HepG2 (cell line): ENCODE results near the gene DAPK3. TPM values are rescaled to one million over a fixed set of nuclear protein-coding genes. Genes with fewer than 3 reads are reported as not detected.

ENCODE experiments used
- ATAC-seq: fragments of 200-7000 bp; cut with Tn5 transposase; 3 replicates; pipeline ENCODE4 v1.9.1; 2020; ENCODE audit warnings: mild to moderate bottlenecking, moderate library complexity
- BruUV-seq: library from RNA; stranded (reverse); fragments of 400-500 nt; replicated peaks from 2 replicates; lab custom pipeline; 2021; lab: Mats Ljungman, UMichigan
- CTCF ChIA-PET: fragments of 300-600 bp; formaldehyde crosslinking; extraction: SDS; loops from one replicate; lab custom pipeline; 2021; ENCODE audit warnings: low total read pairs, inconsistent platforms, low intra/inter-chr PET ratio; lab: Yijun Ruan, JAX
- POLR2A ChIA-PET: fragments of 350-600 bp; sonication (Branson Sonifier 250); formaldehyde crosslinking; loops from one replicate; lab custom pipeline; 2020; ENCODE audit warnings: antibody characterized with exemption, inconsistent platforms; lab: Yijun Ruan, JAX
- DNase-seq: peaks from one replicate; pipeline ENCODE4 v3.0.0-alpha.2; 2015; ENCODE audit warnings: low spot score
- FAIRE-seq: peaks from 3 replicates; lab custom pipeline; 2011; peaks lifted over from hg19 to GRCh38; lab: Jason Lieb, UNC
- H2AFZ ChIP-seq: one replicate; pipeline ENCODE4 v1.6.1; 2011; ENCODE audit warnings: low read length, inconsistent platforms
- H3K27ac ChIP-seq: fragments of 300-600 bp; 3 replicates; pipeline ENCODE4 v1.8.0; 2011; ENCODE audit warnings: mixed run types, mild to moderate bottlenecking, mixed read lengths, low read length, inconsistent platforms; ENCODE audit not compliant: insufficient read depth; ENCODE audit errors: extremely low read length
- H3K27me3 ChIP-seq, 2 experiments: fragments of 200-600 bp in 1 of 2; 2 replicates in 1 of 2; 3 replicates in 1 of 2; pipeline versions ENCODE4 v1.6.0 to v1.8.0; 2011; ENCODE audit warnings: low read length in 2 of 2, mild to moderate bottlenecking in 2 of 2, moderate library complexity in 2 of 2, inconsistent platforms in 1 of 2; ENCODE audit not compliant: insufficient read depth in 2 of 2, control insufficient read depth in 1 of 2
- H3K36me3 ChIP-seq, 2 experiments: fragments of 200-600 bp in 1 of 2; replicated peaks in 1 of 2; 2 replicates in 1 of 2; 3 replicates in 1 of 2; pipeline versions ENCODE4 v1.5.1 to v1.8.0; 2011; ENCODE audit warnings: low read length in 2 of 2, inconsistent platforms in 1 of 2; ENCODE audit not compliant: insufficient read depth in 2 of 2, control insufficient read depth in 1 of 2
- H3K4me1 ChIP-seq: 2 replicates; pipeline ENCODE4 v1.5.1; 2012; ENCODE audit warnings: low read length, inconsistent platforms; ENCODE audit not compliant: insufficient read depth
- H3K4me2 ChIP-seq: 2 replicates; pipeline ENCODE4 v1.6.0; 2011; ENCODE audit warnings: low read depth, low read length, inconsistent platforms
- H3K4me3 ChIP-seq, 3 experiments: fragments of 200-600 bp in 1 of 3; sonication (generic), shearing (Covaris generic) in 1 of 3; replicated peaks in 1 of 3; 2 replicates each; pipeline ENCODE4 v1.5.1; 2011 to 2016; ENCODE audit warnings: low read length in 3 of 3, inconsistent platforms in 2 of 3, low read depth in 2 of 3, mild to moderate bottlenecking in 2 of 3, control low read depth in 1 of 3, mixed read lengths in 1 of 3; ENCODE audit not compliant: insufficient read depth in 1 of 3
- H3K79me2 ChIP-seq: one replicate; pipeline ENCODE4 v1.6.1; 2011; ENCODE audit warnings: low read length, inconsistent platforms; ENCODE audit not compliant: insufficient read depth
- H3K9ac ChIP-seq: 2 replicates; pipeline ENCODE4 v1.6.0; 2011; ENCODE audit warnings: mild to moderate bottlenecking, low read depth, low read length, inconsistent platforms; ENCODE audit not compliant: insufficient read depth
- H3K9me3 ChIP-seq: 2 replicates; pipeline ENCODE4 v1.5.1; 2012; ENCODE audit warnings: mild to moderate bottlenecking, low read length
- H4K20me1 ChIP-seq: 2 replicates; pipeline ENCODE4 v1.6.0; 2011; ENCODE audit warnings: inconsistent platforms, mild to moderate bottlenecking, low read length, moderate library complexity; ENCODE audit not compliant: insufficient read depth
- HNF4A ChIP-seq: sonication (generic); formaldehyde crosslinking; IDR thresholded peaks from 2 replicates; pipeline ENCODE4 v1.4.0; 2020; ENCODE audit warnings: missing genetic modification reagents
- HNRNPH1 ChIP-seq: fragments of 200-400 bp; formaldehyde crosslinking; optimal IDR thresholded peaks from 2 replicates; pipeline ENCODE3; 2017; ENCODE audit warnings: mild to moderate bottlenecking, low read depth, low read length
- HNRNPL ChIP-seq: fragments of 200-400 bp; formaldehyde crosslinking; IDR thresholded peaks from 2 replicates; pipeline ENCODE4 v1.6.1; 2017; ENCODE audit warnings: mild to moderate bottlenecking, low read depth, low read length
- POLR2AphosphoS5 ChIP-seq: IDR thresholded peaks from 2 replicates; pipeline ENCODE4 v1.6.1; 2012; ENCODE audit warnings: low read depth, low read length
- POLR2G ChIP-seq: fragments of 200-400 bp; formaldehyde crosslinking; IDR thresholded peaks from 2 replicates; pipeline ENCODE4 v1.6.1; 2018; ENCODE audit warnings: mild to moderate bottlenecking, low read depth, low read length, moderate library complexity
- ZBTB39 ChIP-seq: sonication (generic); formaldehyde crosslinking; IDR thresholded peaks from 2 replicates; pipeline ENCODE4 v1.5.0; 2020; ENCODE audit warnings: missing genetic modification reagents
- ZNF329 ChIP-seq: sonication (generic); formaldehyde crosslinking; IDR thresholded peaks from 2 replicates; pipeline ENCODE4 v1.9.0; 2021; ENCODE audit warnings: low read depth, mild to moderate bottlenecking, missing genetic modification reagents
- ZNF660 ChIP-seq: sonication (generic); formaldehyde crosslinking; IDR thresholded peaks from 2 replicates; pipeline ENCODE4 v1.5.1; 2020; ENCODE audit warnings: mild to moderate bottlenecking, low read depth, missing genetic modification reagents, borderline replicate concordance
- WGBS: methylation state at CpG from one replicate; pipeline ENCODE4 v1.1.6; 2017; ENCODE audit warnings: low lambda C conversion rate; 5-methylcytosine and 5-hydroxymethylcytosine counted together
- in situ Hi-C: cut with HindIII; loops from 2 replicates; pipeline ENCODE4 v1.10.0; 2017; ENCODE audit warnings: low pct_unique_long_range_greater_than_20kb; ENCODE audit not compliant: extremely low pct_ligation_motif_present
- intact Hi-C: fragments of 100-400 bp; cut with micrococcal nuclease; formaldehyde crosslinking; loops from one replicate; pipeline ENCODE4 v1.10.0; 2022; ENCODE audit not compliant: unreplicated experiment
- polyA plus RNA-seq, 8 experiments: library from polyadenylated mRNA; depleted of rRNA in 3 of 8; stranded (reverse) in 7 of 8; unstranded in 1 of 8; fragments of >200 nt; fragmentation: Illumina TruSeq in 4 of 8; extraction: Trizol in 4 of 8; gene quantifications; 2 replicates each; pipeline versions ENCODE4 v1.2.1 to v1.2.3, GENCODE V29; 2011 to 2016; ENCODE audit warnings: low read depth in 4 of 8, missing spikeins in 1 of 8, mixed read lengths in 1 of 8; ENCODE audit not compliant: insufficient read depth in 1 of 8
- total RNA-seq, 5 experiments: library from RNA; depleted of rRNA; stranded (reverse); fragments of >200 nt; fragmentation: Illumina TruSeq; extraction: Trizol; gene quantifications; 2 replicates each; pipeline ENCODE4 v1.2.3, GENCODE V29; 2016; ENCODE audit warnings: low read depth in 1 of 5
- TF ChIP-seq, protein P1 (sequence below): sonication (generic); formaldehyde crosslinking; IDR thresholded peaks from 2 replicates; pipeline ENCODE4 v1.5.0; 2020; ENCODE audit warnings: missing genetic modification reagents, mild to moderate bottlenecking, borderline replicate concordance
- TF ChIP-seq, protein P2 (sequence below): sonication (generic); formaldehyde crosslinking; IDR thresholded peaks from 2 replicates; pipeline ENCODE4 v1.4.0; 2020; ENCODE audit warnings: missing genetic modification reagents
- TF ChIP-seq, protein P3 (sequence below): sonication (generic); formaldehyde crosslinking; IDR thresholded peaks from 2 replicates; pipeline ENCODE4 v1.8.1; 2023; ENCODE audit warnings: mild to moderate bottlenecking, inconsistent platforms, moderate library complexity, missing genetic modification reagents, borderline replicate concordance

The DAPK3 gene
- total and polyA plus RNA-seq, 2 of the 13 experiments (the other 11 are each of a cell fraction or from before 2014, with no cell fraction given) = 30.5 to 37.3 TPM

DNA sequence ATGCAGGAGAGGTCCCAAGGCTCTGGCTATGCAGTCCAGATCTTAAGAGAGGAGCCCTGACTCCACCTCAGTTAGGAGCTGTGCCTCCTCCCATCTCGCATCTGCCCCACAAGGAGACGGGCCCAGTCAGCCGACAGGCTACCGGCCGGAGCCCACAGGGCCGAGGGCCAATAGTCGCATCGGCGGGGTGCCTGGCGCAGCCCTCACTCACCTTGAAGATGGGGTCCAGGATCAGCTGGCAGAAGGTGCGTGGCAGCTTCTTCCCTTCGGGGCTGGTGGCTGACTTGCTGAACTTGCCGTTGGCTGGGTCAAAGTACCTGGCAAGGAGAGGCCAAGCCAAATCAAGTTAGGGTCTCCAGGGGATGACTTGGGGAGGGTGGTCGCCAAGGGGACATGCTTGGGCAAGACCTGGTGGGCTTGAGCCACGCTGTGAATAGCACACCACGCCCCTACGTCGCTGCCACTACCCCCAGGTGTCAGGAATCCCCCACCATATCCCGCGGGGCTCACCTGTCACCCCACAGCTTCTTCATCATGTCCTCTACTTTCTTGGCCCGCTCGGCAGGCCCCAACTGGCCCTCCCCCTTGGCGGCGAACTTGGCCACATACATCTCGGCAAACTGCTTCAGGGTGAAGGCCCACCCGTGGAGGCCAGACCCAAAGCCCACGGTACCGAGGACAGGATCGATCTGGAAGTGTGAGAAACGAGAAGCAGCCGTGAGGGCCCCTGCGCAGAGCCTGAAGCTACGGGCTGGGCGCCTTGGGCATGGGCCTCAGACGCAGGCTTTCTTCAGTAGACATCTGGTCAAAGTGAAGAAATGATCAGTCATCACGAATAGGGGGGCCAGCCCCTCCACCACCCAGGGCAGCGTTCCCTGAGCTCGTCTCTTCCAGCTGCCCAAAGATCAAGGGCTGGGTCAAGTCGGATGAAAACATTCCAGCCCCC is 11.1 kb upstream of the DAPK3 start:
- H4K20me1 ChIP-seq = peaks cover 79% of the 10 kb centered on the region
- H3K4me1 ChIP-seq = peaks cover 50% of the 10 kb centered on the region
- 97% methylated on average over 17 of the region's 39 CpGs for WGBS
- 0 out of 2 replicates have a peak overlapping the region, but pooled peaks have one; percentile 5 for H3K4me2 ChIP-seq
- in situ Hi-C loops = no loop called here
- H3K79me2 ChIP-seq = peaks cover 50% of the 10 kb centered on the region
- no peak overlapping the region for H3K4me3 ChIP-seq
- H3K27me3 ChIP-seq = no peaks in the 10 kb centered on the region; a peak in 1 of 5 replicates
- FAIRE-seq (no peak), DNase-seq (no peak), ATAC-seq (no peak)
- intact Hi-C loops = no loop called here
- BruUV-seq = no TSS peak
- H2AFZ ChIP-seq = no peak overlapping the region
- no peak overlapping the region for H3K9ac ChIP-seq
- CTCF ChIA-PET = no interaction called here
- POLR2A ChIA-PET = interaction anchor here (4.4 to 7.4 kb wide), 2 partner anchors 11 to 14 kb away, joined by 56 to 118 read pairs; partner anchors contain the start of gene DAPK3
- H3K36me3 ChIP-seq = peaks cover 64 to 73% of the 10 kb centered on the region in 2 experiments
- no peaks in the 10 kb centered on the region for H3K9me3 ChIP-seq
- no peak overlapping the region for H3K27ac ChIP-seq
- no peak for TF ChIP-seq POLR2AphosphoS5
- no peak; the same call in 1 of the 2 replicates for TF ChIP-seq POLR2G
- TF ChIP-seq HNF4A (CRISPR knock-in tag) = no peak
- no peak for TF ChIP-seq ZNF329 (CRISPR knock-in tag)
- TF ChIP-seq, protein P1, sequence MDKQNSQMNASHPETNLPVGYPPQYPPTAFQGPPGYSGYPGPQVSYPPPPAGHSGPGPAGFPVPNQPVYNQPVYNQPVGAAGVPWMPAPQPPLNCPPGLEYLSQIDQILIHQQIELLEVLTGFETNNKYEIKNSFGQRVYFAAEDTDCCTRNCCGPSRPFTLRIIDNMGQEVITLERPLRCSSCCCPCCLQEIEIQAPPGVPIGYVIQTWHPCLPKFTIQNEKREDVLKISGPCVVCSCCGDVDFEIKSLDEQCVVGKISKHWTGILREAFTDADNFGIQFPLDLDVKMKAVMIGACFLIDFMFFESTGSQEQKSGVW (CRISPR knock-in tag) = no peak
- no peak for TF ChIP-seq HNRNPH1
- TF ChIP-seq HNRNPL = 0 out of 2 replicates have a peak, but pooled peaks have one; percentile 46
- TF ChIP-seq, protein P2, sequence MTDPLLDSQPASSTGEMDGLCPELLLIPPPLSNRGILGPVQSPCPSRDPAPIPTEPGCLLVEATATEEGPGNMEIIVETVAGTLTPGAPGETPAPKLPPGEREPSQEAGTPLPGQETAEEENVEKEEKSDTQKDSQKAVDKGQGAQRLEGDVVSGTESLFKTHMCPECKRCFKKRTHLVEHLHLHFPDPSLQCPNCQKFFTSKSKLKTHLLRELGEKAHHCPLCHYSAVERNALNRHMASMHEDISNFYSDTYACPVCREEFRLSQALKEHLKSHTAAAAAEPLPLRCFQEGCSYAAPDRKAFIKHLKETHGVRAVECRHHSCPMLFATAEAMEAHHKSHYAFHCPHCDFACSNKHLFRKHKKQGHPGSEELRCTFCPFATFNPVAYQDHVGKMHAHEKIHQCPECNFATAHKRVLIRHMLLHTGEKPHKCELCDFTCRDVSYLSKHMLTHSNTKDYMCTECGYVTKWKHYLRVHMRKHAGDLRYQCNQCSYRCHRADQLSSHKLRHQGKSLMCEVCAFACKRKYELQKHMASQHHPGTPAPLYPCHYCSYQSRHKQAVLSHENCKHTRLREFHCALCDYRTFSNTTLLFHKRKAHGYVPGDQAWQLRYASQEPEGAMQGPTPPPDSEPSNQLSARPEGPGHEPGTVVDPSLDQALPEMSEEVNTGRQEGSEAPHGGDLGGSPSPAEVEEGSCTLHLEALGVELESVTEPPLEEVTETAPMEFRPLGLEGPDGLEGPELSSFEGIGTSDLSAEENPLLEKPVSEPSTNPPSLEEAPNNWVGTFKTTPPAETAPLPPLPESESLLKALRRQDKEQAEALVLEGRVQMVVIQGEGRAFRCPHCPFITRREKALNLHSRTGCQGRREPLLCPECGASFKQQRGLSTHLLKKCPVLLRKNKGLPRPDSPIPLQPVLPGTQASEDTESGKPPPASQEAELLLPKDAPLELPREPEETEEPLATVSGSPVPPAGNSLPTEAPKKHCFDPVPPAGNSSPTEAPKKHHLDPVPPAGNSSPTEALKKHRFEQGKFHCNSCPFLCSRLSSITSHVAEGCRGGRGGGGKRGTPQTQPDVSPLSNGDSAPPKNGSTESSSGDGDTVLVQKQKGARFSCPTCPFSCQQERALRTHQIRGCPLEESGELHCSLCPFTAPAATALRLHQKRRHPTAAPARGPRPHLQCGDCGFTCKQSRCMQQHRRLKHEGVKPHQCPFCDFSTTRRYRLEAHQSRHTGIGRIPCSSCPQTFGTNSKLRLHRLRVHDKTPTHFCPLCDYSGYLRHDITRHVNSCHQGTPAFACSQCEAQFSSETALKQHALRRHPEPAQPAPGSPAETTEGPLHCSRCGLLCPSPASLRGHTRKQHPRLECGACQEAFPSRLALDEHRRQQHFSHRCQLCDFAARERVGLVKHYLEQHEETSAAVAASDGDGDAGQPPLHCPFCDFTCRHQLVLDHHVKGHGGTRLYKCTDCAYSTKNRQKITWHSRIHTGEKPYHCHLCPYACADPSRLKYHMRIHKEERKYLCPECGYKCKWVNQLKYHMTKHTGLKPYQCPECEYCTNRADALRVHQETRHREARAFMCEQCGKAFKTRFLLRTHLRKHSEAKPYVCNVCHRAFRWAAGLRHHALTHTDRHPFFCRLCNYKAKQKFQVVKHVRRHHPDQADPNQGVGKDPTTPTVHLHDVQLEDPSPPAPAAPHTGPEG (CRISPR knock-in tag) = 0 out of 2 replicates have a peak, but pooled peaks have one; percentile 2
- TF ChIP-seq ZNF660 (CRISPR knock-in tag) = no peak
- no peak for TF ChIP-seq ZBTB39 (CRISPR knock-in tag)
- TF ChIP-seq, protein P3, sequence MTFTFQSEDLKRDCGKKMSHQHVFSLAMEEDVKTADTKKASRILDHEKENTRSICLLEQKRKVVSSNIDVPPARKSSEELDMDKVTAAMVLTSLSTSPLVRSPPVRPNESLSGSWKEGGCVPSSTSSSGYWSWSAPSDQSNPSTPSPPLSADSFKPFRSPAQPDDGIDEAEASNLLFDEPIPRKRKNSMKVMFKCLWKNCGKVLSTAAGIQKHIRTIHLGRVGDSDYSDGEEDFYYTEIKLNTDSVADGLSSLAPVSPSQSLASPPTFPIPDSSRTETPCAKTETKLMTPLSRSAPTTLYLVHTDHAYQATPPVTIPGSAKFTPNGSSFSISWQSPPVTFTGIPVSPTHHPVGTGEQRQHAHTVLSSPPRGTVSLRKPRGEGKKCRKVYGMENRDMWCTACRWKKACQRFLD (CRISPR knock-in tag) = no peak
